Astrocyte (in vitro differentiated cells and primary cell): ENCODE results near the gene CYP4F2. TPM values are rescaled to one million over a fixed set of nuclear protein-coding genes. Genes with fewer than 3 reads are reported as not detected.
"Not testable (repeated sequence)": the region's sequence is repeated elsewhere in the genome, so short reads cannot be mapped to it uniquely, and the experiment has no call there.

ENCODE experiments used
- DNase-seq: peaks from one replicate; pipeline ENCODE4 v3.0.0-alpha.2; 2010; ENCODE audit warnings: low read depth
- FAIRE-seq: peaks from 2 replicates; lab custom pipeline; 2011; peaks lifted over from hg19 to GRCh38; lab: Jason Lieb, UNC
- H2AFZ ChIP-seq: 2 replicates; pipeline ENCODE4 v1.6.0; 2012; ENCODE audit warnings: low read depth, low read length, inconsistent platforms
- H3K27ac ChIP-seq: 2 replicates; pipeline ENCODE4 v1.5.1; 2011; ENCODE audit warnings: low read depth, low read length, inconsistent platforms
- H3K27me3 ChIP-seq: 2 replicates; pipeline ENCODE4 v1.6.0; 2011; ENCODE audit warnings: low read length, inconsistent platforms; ENCODE audit not compliant: insufficient read depth
- H3K36me3 ChIP-seq: 2 replicates; pipeline ENCODE4 v1.5.1; 2011; ENCODE audit warnings: low read length, inconsistent platforms; ENCODE audit not compliant: insufficient read depth
- H3K4me1 ChIP-seq: 2 replicates; pipeline ENCODE4 v1.5.1; 2011; ENCODE audit warnings: low read length, inconsistent platforms; ENCODE audit not compliant: insufficient read depth
- H3K4me2 ChIP-seq: 2 replicates; pipeline ENCODE4 v1.6.0; 2012; ENCODE audit warnings: low read length, inconsistent platforms
- H3K4me3 ChIP-seq: 2 replicates; pipeline ENCODE4 v1.5.1; 2011; ENCODE audit warnings: low read depth, mild to moderate bottlenecking, low read length, inconsistent platforms; ENCODE audit not compliant: insufficient read depth
- H3K79me2 ChIP-seq: 2 replicates; pipeline ENCODE4 v1.6.0; 2012; ENCODE audit warnings: mild to moderate bottlenecking, low read length, inconsistent platforms; ENCODE audit not compliant: insufficient read depth
- H3K9ac ChIP-seq: 2 replicates; pipeline ENCODE4 v1.6.0; 2012; ENCODE audit warnings: mild to moderate bottlenecking, low read length, inconsistent platforms
- H3K9me3 ChIP-seq: 2 replicates; pipeline ENCODE4 v1.5.1; 2012; ENCODE audit warnings: low read depth, mild to moderate bottlenecking, low read length, inconsistent platforms; ENCODE audit not compliant: insufficient read depth
- H4K20me1 ChIP-seq: 2 replicates; pipeline ENCODE4 v1.6.0; 2012; ENCODE audit warnings: low read length, inconsistent platforms; ENCODE audit not compliant: insufficient read depth
- H3K27ac Mint-ChIP-seq: one replicate; pipeline ENCODE4 v1.8.0; 2021; ENCODE audit warnings: mild to moderate bottlenecking, mixed read lengths; ENCODE audit not compliant: unreplicated experiment
- H3K27me3 Mint-ChIP-seq: one replicate; pipeline ENCODE4 v1.8.0; 2021; ENCODE audit warnings: low read depth, mixed read lengths; ENCODE audit not compliant: unreplicated experiment
- H3K36me3 Mint-ChIP-seq: one replicate; pipeline ENCODE4 v1.8.0; 2021; ENCODE audit warnings: low read depth, mixed read lengths; ENCODE audit not compliant: unreplicated experiment
- H3K4me1 Mint-ChIP-seq: one replicate; pipeline ENCODE4 v1.8.0; 2021; ENCODE audit warnings: low read depth, mixed read lengths; ENCODE audit not compliant: unreplicated experiment
- H3K4me3 Mint-ChIP-seq: one replicate; pipeline ENCODE4 v1.8.0; 2021; ENCODE audit warnings: mild to moderate bottlenecking, moderate library complexity, mixed read lengths; ENCODE audit not compliant: unreplicated experiment
- H3K9me3 Mint-ChIP-seq: one replicate; pipeline ENCODE4 v1.8.0; 2021; ENCODE audit warnings: mild to moderate bottlenecking, mixed read lengths; ENCODE audit not compliant: unreplicated experiment
- EZH2 ChIP-seq: IDR thresholded peaks from 2 replicates; pipeline ENCODE4 v1.6.1; 2012; ENCODE audit warnings: mild to moderate bottlenecking, low read length, inconsistent platforms; ENCODE audit not compliant: insufficient read depth
- total RNA-seq: library from RNA; stranded (reverse); gene quantifications from 2 replicates; pipeline ENCODE4 v1.2.1, GENCODE V29; 2021
- TF ChIP-seq, protein P1 (sequence below): IDR thresholded peaks from 2 replicates; pipeline ENCODE4 v1.5.1; 2011; ENCODE audit warnings: low read depth, mild to moderate bottlenecking, inconsistent platforms, low read length, moderate library complexity; ENCODE audit not compliant: insufficient read depth

Gene CYP4F2
- total RNA-seq, 1 donor from 2014 or later, result not detected

- H3K4me2 ChIP-seq, result no peak overlapping the region
- no peak overlapping the region for H3K4me3 ChIP-seq
- no peak overlapping the region for H3K27ac Mint-ChIP-seq
- no peaks in the 10 kb centered on the region for H3K4me1 Mint-ChIP-seq
- no peaks in the 10 kb centered on the region for H4K20me1 ChIP-seq
- no peaks in the 10 kb centered on the region for H3K36me3 Mint-ChIP-seq
- no peak overlapping the region for H3K9ac ChIP-seq
- H3K36me3 ChIP-seq, result no peaks in the 10 kb centered on the region
- H3K4me3 Mint-ChIP-seq, result no peak overlapping the region
- H3K4me1 ChIP-seq, result no peaks in the 10 kb centered on the region
- no peaks in the 10 kb centered on the region for H3K27me3 Mint-ChIP-seq
- H3K27ac ChIP-seq, result no peak overlapping the region
- no peaks in the 10 kb centered on the region for H3K9me3 ChIP-seq
- no peak for FAIRE-seq
- no peaks in the 10 kb centered on the region for H3K79me2 ChIP-seq
- peaks cover 9% of the 10 kb centered on the region for H3K9me3 Mint-ChIP-seq
- no peak overlapping the region for H2AFZ ChIP-seq
- no peak for TF ChIP-seq EZH2
- TF ChIP-seq, protein P1, sequence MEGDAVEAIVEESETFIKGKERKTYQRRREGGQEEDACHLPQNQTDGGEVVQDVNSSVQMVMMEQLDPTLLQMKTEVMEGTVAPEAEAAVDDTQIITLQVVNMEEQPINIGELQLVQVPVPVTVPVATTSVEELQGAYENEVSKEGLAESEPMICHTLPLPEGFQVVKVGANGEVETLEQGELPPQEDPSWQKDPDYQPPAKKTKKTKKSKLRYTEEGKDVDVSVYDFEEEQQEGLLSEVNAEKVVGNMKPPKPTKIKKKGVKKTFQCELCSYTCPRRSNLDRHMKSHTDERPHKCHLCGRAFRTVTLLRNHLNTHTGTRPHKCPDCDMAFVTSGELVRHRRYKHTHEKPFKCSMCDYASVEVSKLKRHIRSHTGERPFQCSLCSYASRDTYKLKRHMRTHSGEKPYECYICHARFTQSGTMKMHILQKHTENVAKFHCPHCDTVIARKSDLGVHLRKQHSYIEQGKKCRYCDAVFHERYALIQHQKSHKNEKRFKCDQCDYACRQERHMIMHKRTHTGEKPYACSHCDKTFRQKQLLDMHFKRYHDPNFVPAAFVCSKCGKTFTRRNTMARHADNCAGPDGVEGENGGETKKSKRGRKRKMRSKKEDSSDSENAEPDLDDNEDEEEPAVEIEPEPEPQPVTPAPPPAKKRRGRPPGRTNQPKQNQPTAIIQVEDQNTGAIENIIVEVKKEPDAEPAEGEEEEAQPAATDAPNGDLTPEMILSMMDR, result no peak
- no peak for DNase-seq
- H3K27me3 ChIP-seq, result no peaks in the 10 kb centered on the region
These were observed 55.9 kb downstream of the CYP4F2 start for GRCh38 chr19:15841875-15842569.

GRCh38 chr19:15840833-15841232 lies 57.0 kb downstream of the CYP4F2 start:
- H3K4me3 ChIP-seq, result no peak overlapping the region
- no peak for DNase-seq
- no peak overlapping the region for H3K4me2 ChIP-seq
- H3K79me2 ChIP-seq, result no peaks in the 10 kb centered on the region
- Mint-ChIP-seq H3K27ac (no peak overlapping the region), H3K4me1 (no peaks in the 10 kb centered on the region), H3K27me3 (no peaks in the 10 kb centered on the region), H3K9me3 (peaks cover 11% of the 10 kb centered on the region), H3K4me3 (no peak overlapping the region), H3K36me3 (no peaks in the 10 kb centered on the region)
- no peaks in the 10 kb centered on the region for H4K20me1 ChIP-seq
- H3K9me3 ChIP-seq, result no peaks in the 10 kb centered on the region
- H3K27ac ChIP-seq, result no peak overlapping the region
- TF ChIP-seq EZH2, result no peak
- TF ChIP-seq, protein P1, result no peak
- no peak overlapping the region for H3K9ac ChIP-seq
- H3K36me3 ChIP-seq, result no peaks in the 10 kb centered on the region
- H3K4me1 ChIP-seq, result no peaks in the 10 kb centered on the region
- no peak overlapping the region for H2AFZ ChIP-seq
- no peak for FAIRE-seq
- no peaks in the 10 kb centered on the region for H3K27me3 ChIP-seq

DNA sequence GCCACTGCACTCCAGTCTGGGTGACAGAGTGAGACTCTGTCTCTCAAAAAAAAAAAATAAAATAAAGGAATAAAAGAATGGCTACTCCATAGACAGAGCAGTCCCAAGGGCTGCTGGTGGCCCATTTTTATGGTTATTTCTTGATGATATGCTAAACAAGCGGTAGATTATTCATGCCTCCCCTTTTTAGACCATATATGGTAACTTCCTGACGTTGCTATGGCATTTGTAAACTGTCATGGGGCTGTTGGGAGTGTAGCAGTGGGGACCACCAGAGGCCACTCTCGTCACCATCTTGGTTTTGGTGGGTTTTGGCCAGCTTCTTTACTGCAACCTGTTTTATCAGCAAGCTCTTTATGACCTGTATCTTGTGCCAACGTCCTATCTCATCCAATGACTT lies 58.0 kb downstream of the CYP4F2 start:
- H3K36me3 ChIP-seq, H3K9ac ChIP-seq, H3K4me1 ChIP-seq, H3K9me3 ChIP-seq, H4K20me1 ChIP-seq, DNase-seq, H2AFZ ChIP-seq, H3K27ac ChIP-seq, H3K4me3 ChIP-seq, FAIRE-seq, H3K27ac Mint-ChIP-seq, H3K27me3 ChIP-seq, H3K79me2 ChIP-seq, H3K36me3 Mint-ChIP-seq, H3K4me2 ChIP-seq, H3K27me3 Mint-ChIP-seq, H3K4me1 Mint-ChIP-seq, H3K4me3 Mint-ChIP-seq: not testable (repeated sequence)
- peaks cover 12% of the 10 kb centered on the region for H3K9me3 Mint-ChIP-seq
